PFSK-1 (cell line): Measurements from ENCODE around the gene CD276.

Experiments
- FOXP2 ChIP-seq: optimal IDR thresholded peaks from 2 replicates; pipeline ENCODE3; 2011; ENCODE audit warnings: borderline replicate concordance, control low read depth, inconsistent platforms; ENCODE audit not compliant: insufficient read depth; ENCODE audit errors: extremely low read length, extremely low read depth
- POLR2AphosphoS5 ChIP-seq: IDR thresholded peaks from 2 replicates; pipeline ENCODE4 v1.6.1; 2012; ENCODE audit warnings: low read depth, mild to moderate bottlenecking, control low read depth, low read length, moderate library complexity
- SIN3A ChIP-seq: IDR thresholded peaks from 2 replicates; pipeline ENCODE4 v1.6.1; 2012; ENCODE audit warnings: mild to moderate bottlenecking, low read length, moderate library complexity, borderline replicate concordance; ENCODE audit not compliant: insufficient read depth
- TAF1 ChIP-seq: IDR thresholded peaks from 2 replicates; pipeline ENCODE4 v1.6.1; 2012; ENCODE audit warnings: low read length, control low read depth, borderline replicate concordance; ENCODE audit not compliant: insufficient read depth
- TF ChIP-seq, protein P1 (sequence below), 2 experiments: IDR thresholded peaks; 2 replicates each; pipeline versions ENCODE4 v1.6.1 to v1.8.0; 2011 to 2012; ENCODE audit warnings: low read depth in 2 of 2, low read length in 2 of 2, control low read depth in 1 of 2, inconsistent platforms in 1 of 2, mild to moderate bottlenecking in 1 of 2, moderate library complexity in 1 of 2; ENCODE audit not compliant: insufficient read depth in 1 of 2

DNA sequence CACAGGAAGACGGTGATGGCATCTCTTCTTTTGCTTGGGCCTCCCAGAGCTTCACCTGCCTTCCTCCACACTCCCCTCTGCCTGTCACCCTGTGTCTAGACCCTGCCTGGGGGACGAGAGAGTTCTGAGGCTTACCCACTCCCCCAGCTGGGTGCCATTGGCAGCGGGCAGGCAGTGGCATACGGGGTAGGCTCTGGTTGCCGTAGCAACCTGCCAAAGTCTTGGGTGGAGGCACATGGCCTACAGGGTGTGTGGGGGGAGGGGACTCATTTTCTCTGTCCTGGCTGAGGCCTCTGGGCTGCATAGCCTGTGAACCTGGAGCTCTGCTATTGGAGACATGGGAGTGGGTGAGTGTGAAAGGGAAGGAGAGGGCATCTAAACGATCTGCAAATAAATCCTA is 64.5 kb downstream of the CD276 start:
- no peak for TF ChIP-seq POLR2AphosphoS5
- TF ChIP-seq, protein P1, sequence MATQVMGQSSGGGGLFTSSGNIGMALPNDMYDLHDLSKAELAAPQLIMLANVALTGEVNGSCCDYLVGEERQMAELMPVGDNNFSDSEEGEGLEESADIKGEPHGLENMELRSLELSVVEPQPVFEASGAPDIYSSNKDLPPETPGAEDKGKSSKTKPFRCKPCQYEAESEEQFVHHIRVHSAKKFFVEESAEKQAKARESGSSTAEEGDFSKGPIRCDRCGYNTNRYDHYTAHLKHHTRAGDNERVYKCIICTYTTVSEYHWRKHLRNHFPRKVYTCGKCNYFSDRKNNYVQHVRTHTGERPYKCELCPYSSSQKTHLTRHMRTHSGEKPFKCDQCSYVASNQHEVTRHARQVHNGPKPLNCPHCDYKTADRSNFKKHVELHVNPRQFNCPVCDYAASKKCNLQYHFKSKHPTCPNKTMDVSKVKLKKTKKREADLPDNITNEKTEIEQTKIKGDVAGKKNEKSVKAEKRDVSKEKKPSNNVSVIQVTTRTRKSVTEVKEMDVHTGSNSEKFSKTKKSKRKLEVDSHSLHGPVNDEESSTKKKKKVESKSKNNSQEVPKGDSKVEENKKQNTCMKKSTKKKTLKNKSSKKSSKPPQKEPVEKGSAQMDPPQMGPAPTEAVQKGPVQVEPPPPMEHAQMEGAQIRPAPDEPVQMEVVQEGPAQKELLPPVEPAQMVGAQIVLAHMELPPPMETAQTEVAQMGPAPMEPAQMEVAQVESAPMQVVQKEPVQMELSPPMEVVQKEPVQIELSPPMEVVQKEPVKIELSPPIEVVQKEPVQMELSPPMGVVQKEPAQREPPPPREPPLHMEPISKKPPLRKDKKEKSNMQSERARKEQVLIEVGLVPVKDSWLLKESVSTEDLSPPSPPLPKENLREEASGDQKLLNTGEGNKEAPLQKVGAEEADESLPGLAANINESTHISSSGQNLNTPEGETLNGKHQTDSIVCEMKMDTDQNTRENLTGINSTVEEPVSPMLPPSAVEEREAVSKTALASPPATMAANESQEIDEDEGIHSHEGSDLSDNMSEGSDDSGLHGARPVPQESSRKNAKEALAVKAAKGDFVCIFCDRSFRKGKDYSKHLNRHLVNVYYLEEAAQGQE (IDR thresholded peaks at IDR 0.05; ENCODE audit: insufficient read depth in 1 of 2, low read depth in 2 of 2, low read length in 2 of 2) = no peak
- no peak for TF ChIP-seq SIN3A
- no peak for TF ChIP-seq FOXP2
- no peak for TF ChIP-seq TAF1
